GM19452 (cell line): ENCODE data around the gene UBE2A.

Source experiments
- ATAC-seq: cut with Tn5 transposase; IDR thresholded peaks from one replicate; pipeline ENCODE4 v1.9.1; 2021; ENCODE audit not compliant: unreplicated experiment

Gene UBE2A

GRCh38 chrX:119606280-119607017 lies 32.1 kb downstream of the UBE2A start, which contains the start of gene NKRF:
Gene NKRF, minus strand, starts transcription at chrX:119606424.
- peak; percentile 89 for ATAC-seq

- ATAC-seq = no peak
Measured at GRCh38 chrX:119607018-119607389, 32.6 kb downstream of the UBE2A start.

GRCh38 chrX:119614776-119615175 lies 40.4 kb downstream of the UBE2A start:
- ATAC-seq = no peak

GRCh38 chrX:119617517-119618164 lies 43.3 kb downstream of the UBE2A start:
- peak; percentile 63 for ATAC-seq

GRCh38 chrX:119618439-119618838 lies 44.1 kb downstream of the UBE2A start:
- ATAC-seq = no peak

- ATAC-seq = no peak
Measured at GRCh38 chrX:119622356-119623232, 48.2 kb downstream of the UBE2A start.

GRCh38 chrX:119624417-119624816 lies 50.1 kb downstream of the UBE2A start:
- ATAC-seq = no peak

- ATAC-seq = no peak
Measured at GRCh38 chrX:119624951-119625668, 50.7 kb downstream of the UBE2A start.

- no peak for ATAC-seq
Measured at GRCh38 chrX:119625843-119626242, 51.5 kb downstream of the UBE2A start.
